Adrenal gland (tissue), 5 donors: ENCODE measurements around the gene SQOR.

Source experiments
- POLR2A ChIP-seq, 2 donors: fragments of 450-650 bp; IDR thresholded peaks; one replicate each; pipeline ENCODE4 v1.6.1; 2017; ENCODE audit warnings: antibody characterized with exemption in 2 of 2, mild to moderate bottlenecking in 2 of 2, moderate library complexity in 1 of 2
- TF ChIP-seq, protein P1 (sequence below), 6 experiments: fragments of 450-650 bp in 4 of 6; fragments of 200-600 bp in 2 of 6; sonication (generic) in 1 of 6; IDR thresholded peaks; 1 replicate in 5 of 6; 2 replicates in 1 of 6; pipeline versions ENCODE4 v1.5.1 to v1.8.0; 2016 to 2021; ENCODE audit warnings: antibody characterized with exemption in 6 of 6, mild to moderate bottlenecking in 2 of 6, moderate library complexity in 1 of 6
- donor health status: DM: no; HTN: no; CAD: no.

DNA sequence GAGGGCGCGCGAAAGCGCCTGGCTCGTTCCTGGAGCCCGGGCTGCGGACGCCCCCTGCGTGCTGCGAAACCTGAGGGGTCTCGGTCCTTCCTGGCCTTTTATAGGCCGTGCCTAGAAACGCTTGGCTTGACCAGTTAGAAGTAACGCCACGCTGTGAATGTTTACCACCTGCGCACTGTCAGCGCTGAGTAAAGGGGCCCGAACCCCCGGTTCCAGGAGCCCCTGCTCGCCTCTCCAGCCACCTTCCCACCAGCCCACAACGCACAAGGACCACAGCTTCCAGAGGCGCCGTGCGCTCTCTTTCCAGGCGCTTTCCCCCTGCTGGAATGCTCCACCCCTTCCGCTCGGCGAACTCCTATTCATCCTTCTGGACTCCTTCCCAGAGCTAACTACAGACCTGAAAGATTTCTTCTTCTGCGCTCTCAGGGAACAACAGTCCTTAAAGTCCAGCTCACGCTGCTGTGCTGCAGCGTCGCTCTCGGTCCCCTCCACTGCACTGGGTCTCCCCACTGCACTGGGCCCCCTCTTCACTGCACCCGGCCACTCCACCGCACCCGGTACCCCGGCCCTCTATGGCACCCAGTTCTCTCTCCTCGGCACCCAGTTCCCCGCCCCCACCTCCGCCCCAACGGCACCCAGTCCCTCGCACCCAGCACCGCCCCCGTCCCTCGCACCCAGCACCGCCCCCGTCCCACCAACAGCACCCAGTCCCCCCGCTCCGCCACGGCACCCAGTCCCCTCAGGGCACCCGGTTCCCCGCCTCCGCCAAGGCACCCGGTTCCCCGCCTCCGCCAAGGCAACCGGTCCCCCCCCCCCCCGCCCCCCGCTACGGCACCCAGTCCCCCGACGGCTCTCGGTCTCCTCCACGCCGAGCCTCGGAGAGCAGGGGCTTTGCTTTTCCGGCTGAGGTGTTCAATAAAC is 69.8 kb downstream of the SQOR start:
- TF ChIP-seq, protein P1, sequence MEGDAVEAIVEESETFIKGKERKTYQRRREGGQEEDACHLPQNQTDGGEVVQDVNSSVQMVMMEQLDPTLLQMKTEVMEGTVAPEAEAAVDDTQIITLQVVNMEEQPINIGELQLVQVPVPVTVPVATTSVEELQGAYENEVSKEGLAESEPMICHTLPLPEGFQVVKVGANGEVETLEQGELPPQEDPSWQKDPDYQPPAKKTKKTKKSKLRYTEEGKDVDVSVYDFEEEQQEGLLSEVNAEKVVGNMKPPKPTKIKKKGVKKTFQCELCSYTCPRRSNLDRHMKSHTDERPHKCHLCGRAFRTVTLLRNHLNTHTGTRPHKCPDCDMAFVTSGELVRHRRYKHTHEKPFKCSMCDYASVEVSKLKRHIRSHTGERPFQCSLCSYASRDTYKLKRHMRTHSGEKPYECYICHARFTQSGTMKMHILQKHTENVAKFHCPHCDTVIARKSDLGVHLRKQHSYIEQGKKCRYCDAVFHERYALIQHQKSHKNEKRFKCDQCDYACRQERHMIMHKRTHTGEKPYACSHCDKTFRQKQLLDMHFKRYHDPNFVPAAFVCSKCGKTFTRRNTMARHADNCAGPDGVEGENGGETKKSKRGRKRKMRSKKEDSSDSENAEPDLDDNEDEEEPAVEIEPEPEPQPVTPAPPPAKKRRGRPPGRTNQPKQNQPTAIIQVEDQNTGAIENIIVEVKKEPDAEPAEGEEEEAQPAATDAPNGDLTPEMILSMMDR (IDR thresholded peaks at IDR 0.05), result no peak
- TF ChIP-seq POLR2A (IDR thresholded peaks at IDR 0.05), result no peak
